ENCODE results near the gene KPTN. TPM values are rescaled to one million over a fixed set of nuclear protein-coding genes. Genes with fewer than 3 reads are reported as not detected.

The KPTN gene
- total and polyA plus RNA-seq, 2 of the 13 experiments (the other 11 are each of a cell fraction or from before 2014, with no cell fraction given): 9.1 to 13.3 TPM

GRCh38 chr19:47430041-47430802 lies 53.8 kb downstream of the KPTN start (continued):
- TF ChIP-seq, protein P1, sequence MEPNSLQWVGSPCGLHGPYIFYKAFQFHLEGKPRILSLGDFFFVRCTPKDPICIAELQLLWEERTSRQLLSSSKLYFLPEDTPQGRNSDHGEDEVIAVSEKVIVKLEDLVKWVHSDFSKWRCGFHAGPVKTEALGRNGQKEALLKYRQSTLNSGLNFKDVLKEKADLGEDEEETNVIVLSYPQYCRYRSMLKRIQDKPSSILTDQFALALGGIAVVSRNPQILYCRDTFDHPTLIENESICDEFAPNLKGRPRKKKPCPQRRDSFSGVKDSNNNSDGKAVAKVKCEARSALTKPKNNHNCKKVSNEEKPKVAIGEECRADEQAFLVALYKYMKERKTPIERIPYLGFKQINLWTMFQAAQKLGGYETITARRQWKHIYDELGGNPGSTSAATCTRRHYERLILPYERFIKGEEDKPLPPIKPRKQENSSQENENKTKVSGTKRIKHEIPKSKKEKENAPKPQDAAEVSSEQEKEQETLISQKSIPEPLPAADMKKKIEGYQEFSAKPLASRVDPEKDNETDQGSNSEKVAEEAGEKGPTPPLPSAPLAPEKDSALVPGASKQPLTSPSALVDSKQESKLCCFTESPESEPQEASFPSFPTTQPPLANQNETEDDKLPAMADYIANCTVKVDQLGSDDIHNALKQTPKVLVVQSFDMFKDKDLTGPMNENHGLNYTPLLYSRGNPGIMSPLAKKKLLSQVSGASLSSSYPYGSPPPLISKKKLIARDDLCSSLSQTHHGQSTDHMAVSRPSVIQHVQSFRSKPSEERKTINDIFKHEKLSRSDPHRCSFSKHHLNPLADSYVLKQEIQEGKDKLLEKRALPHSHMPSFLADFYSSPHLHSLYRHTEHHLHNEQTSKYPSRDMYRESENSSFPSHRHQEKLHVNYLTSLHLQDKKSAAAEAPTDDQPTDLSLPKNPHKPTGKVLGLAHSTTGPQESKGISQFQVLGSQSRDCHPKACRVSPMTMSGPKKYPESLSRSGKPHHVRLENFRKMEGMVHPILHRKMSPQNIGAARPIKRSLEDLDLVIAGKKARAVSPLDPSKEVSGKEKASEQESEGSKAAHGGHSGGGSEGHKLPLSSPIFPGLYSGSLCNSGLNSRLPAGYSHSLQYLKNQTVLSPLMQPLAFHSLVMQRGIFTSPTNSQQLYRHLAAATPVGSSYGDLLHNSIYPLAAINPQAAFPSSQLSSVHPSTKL (CRISPR knock-in tag; IDR thresholded peaks at IDR 0.05): peak; percentile 47
- TF ChIP-seq SPEN (CRISPR knock-in tag; IDR thresholded peaks at IDR 0.05; ENCODE audit: low read depth) (peak; percentile 75), ZNF83 (CRISPR knock-in tag; IDR thresholded peaks at IDR 0.05; ENCODE audit: borderline replicate concordance) (peak; percentile 86; the same call in 1 of the 2 replicates), ZNF703 (CRISPR knock-in tag; IDR thresholded peaks at IDR 0.05; ENCODE audit: borderline replicate concordance) (no peak), ZNF772 (CRISPR knock-in tag; IDR thresholded peaks at IDR 0.05) (peak; percentile 87), ZNF672 (CRISPR knock-in tag; IDR thresholded peaks at IDR 0.05) (no peak), YEATS2 (CRISPR knock-in tag; IDR thresholded peaks at IDR 0.05; ENCODE audit: borderline replicate concordance) (peak; percentile 46; the same call in 1 of the 2 replicates), ZNF891 (CRISPR knock-in tag; IDR thresholded peaks at IDR 0.05) (peak; percentile 37; the same call in 1 of the 2 replicates), MTF2 (CRISPR knock-in tag; IDR thresholded peaks at IDR 0.05; ENCODE audit: borderline replicate concordance) (peak; percentile 91), ZNF484 (CRISPR knock-in tag; IDR thresholded peaks at IDR 0.05; ENCODE audit: borderline replicate concordance, low read depth) (peak; percentile 78; the same call in 1 of the 2 replicates), HES4 (CRISPR knock-in tag; IDR thresholded peaks at IDR 0.05; ENCODE audit: borderline replicate concordance) (peak; percentile 83), MTA1 (CRISPR knock-in tag; IDR thresholded peaks at IDR 0.05; ENCODE audit: borderline replicate concordance) (0 out of 2 replicates have a peak, but pooled peaks have one; percentile 41), ZNF451 (CRISPR knock-in tag; IDR thresholded peaks at IDR 0.05) (peak; percentile 81; the same call in 1 of the 2 replicates), MLXIP (CRISPR knock-in tag; IDR thresholded peaks at IDR 0.05; ENCODE audit: borderline replicate concordance) (no peak), ZNF883 (CRISPR knock-in tag; IDR thresholded peaks at IDR 0.05; ENCODE audit: not compliant biosample characterization) (peak; percentile 55), ARNTL (CRISPR knock-in tag; IDR thresholded peaks at IDR 0.05) (peak; percentile 80; the same call in 1 of the 2 replicates), RFX5 (IDR thresholded peaks at IDR 0.05; ENCODE audit: low read depth, low read length) (no peak), MEF2D (CRISPR knock-in tag; IDR thresholded peaks at IDR 0.05) (no peak), NR1H2 (CRISPR knock-in tag; IDR thresholded peaks at IDR 0.05; ENCODE audit: borderline replicate concordance, low read depth) (peak; percentile 70; the same call in 1 of the 2 replicates)
- TF ChIP-seq, protein P2, sequence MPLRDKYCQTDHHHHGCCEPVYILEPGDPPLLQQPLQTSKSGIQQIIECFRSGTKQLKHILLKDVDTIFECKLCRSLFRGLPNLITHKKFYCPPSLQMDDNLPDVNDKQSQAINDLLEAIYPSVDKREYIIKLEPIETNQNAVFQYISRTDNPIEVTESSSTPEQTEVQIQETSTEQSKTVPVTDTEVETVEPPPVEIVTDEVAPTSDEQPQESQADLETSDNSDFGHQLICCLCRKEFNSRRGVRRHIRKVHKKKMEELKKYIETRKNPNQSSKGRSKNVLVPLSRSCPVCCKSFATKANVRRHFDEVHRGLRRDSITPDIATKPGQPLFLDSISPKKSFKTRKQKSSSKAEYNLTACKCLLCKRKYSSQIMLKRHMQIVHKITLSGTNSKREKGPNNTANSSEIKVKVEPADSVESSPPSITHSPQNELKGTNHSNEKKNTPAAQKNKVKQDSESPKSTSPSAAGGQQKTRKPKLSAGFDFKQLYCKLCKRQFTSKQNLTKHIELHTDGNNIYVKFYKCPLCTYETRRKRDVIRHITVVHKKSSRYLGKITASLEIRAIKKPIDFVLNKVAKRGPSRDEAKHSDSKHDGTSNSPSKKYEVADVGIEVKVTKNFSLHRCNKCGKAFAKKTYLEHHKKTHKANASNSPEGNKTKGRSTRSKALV (CRISPR knock-in tag; IDR thresholded peaks at IDR 0.05): peak; percentile 86
